Activated naive CD8-positive, alpha-beta T cell treated with anti-CD3 and anti-CD28 coated beads, Interleukin-2, amount 50 U/mL, for 16 hours (primary cell): ENCODE measurements around the gene KLK10.
"Not testable (repeated sequence)": the region's sequence is repeated elsewhere in the genome, so short reads cannot be mapped to it uniquely, and the experiment has no call there.

Experiments used
- DNase-seq: peaks from one replicate; pipeline ENCODE4 v3.0.0-alpha.2; 2020; ENCODE audit warnings: low read depth, low spot score

Gene KLK10

GRCh38 chr19:51002089-51002532, 17.4 kb downstream of the KLK10 start:
- DNase-seq = no peak

GRCh38 chr19:51001515-51001914, 18.0 kb downstream of the KLK10 start, which contains the start of gene KLK8:
Gene KLK8 (minus strand): TSS chr19:51001604. CDS start chr19:51001167, 437 bp downstream.
- no peak for DNase-seq

- no peak for DNase-seq
Measured at GRCh38 chr19:51000981-51001380, 18.5 kb downstream of the KLK10 start.

- DNase-seq = no peak
Measured at GRCh38 chr19:51000426-51000825, 19.1 kb downstream of the KLK10 start.

GRCh38 chr19:50998686-50999085, 20.8 kb downstream of the KLK10 start:
- no peak for DNase-seq

GRCh38 chr19:50998061-50998460, 21.4 kb downstream of the KLK10 start:
- DNase-seq = no peak

GRCh38 chr19:50994129-50994528, 25.4 kb downstream of the KLK10 start:
- DNase-seq = no peak

GRCh38 chr19:50992666-50993035, 26.9 kb downstream of the KLK10 start:
- DNase-seq = no peak

GRCh38 chr19:50984416-50984815, 35.1 kb downstream of the KLK10 start:
- not testable (repeated sequence) for DNase-seq

GRCh38 chr19:50983625-50984292, 35.8 kb downstream of the KLK10 start, which contains the start of gene KLK7:
Gene KLK7 (minus strand): TSS chr19:50983917. CDS start chr19:50982399, 1,518 bp downstream.
- DNase-seq = no peak

GRCh38 chr19:50982186-50982585, 37.3 kb downstream of the KLK10 start:
- no peak for DNase-seq

GRCh38 chr19:50981587-50982146, 37.8 kb downstream of the KLK10 start:
- DNase-seq = no peak

GRCh38 chr19:50980208-50980607, 39.3 kb downstream of the KLK10 start:
- DNase-seq = no peak

GRCh38 chr19:50979758-50980157, 39.8 kb downstream of the KLK10 start:
- no peak for DNase-seq

GRCh38 chr19:50978772-50979390, 40.6 kb downstream of the KLK10 start:
- no peak for DNase-seq

- DNase-seq = no peak
Measured at GRCh38 chr19:50977626-50978025, 41.9 kb downstream of the KLK10 start.

- no peak for DNase-seq
Measured at GRCh38 chr19:50975766-50976165, 43.7 kb downstream of the KLK10 start.

GRCh38 chr19:50974702-50975556, 44.6 kb downstream of the KLK10 start:
- no peak for DNase-seq

- no peak for DNase-seq
Measured at GRCh38 chr19:50972795-50973376, 46.6 kb downstream of the KLK10 start.

- not testable (repeated sequence) for DNase-seq
Measured at GRCh38 chr19:50969810-50970209, 49.7 kb downstream of the KLK10 start.

GRCh38 chr19:50969413-50969760, 50.1 kb downstream of the KLK10 start, which contains the start of gene KLK6:
Gene KLK6 (minus strand): TSS chr19:50969591. CDS start chr19:50968104, 1,487 bp downstream.
- DNase-seq = no peak
